Stomach smooth muscle (tissue), 2 donors: ENCODE measurements around the gene IFI6.
"Not testable (repeated sequence)": the region's sequence is repeated elsewhere in the genome, so short reads cannot be mapped to it uniquely, and the experiment has no call there.

Source experiments
- H3K27ac ChIP-seq: one replicate; pipeline ENCODE4 v1.7.0; 2013; ENCODE audit warnings: mild to moderate bottlenecking, low read length, inconsistent platforms
- H3K27me3 ChIP-seq, 2 donors: one replicate each; pipeline ENCODE4 v1.7.0; 2013; ENCODE audit warnings: low read length in 2 of 2; ENCODE audit not compliant: insufficient read depth in 2 of 2, control insufficient read depth in 1 of 2
- H3K36me3 ChIP-seq, 2 donors: one replicate each; pipeline ENCODE4 v1.7.0; 2013; ENCODE audit warnings: low read length in 2 of 2; ENCODE audit not compliant: control insufficient read depth in 2 of 2, insufficient read depth in 2 of 2
- H3K4me1 ChIP-seq: one replicate; pipeline ENCODE4 v1.7.0; 2013; ENCODE audit warnings: low read length; ENCODE audit not compliant: control insufficient read depth, insufficient read depth
- H3K4me3 ChIP-seq, 2 donors: one replicate each; pipeline ENCODE4 v1.7.0; 2013; ENCODE audit warnings: low read length in 2 of 2
- H3K9ac ChIP-seq, 2 donors: one replicate each; pipeline ENCODE4 v1.7.0; 2013; ENCODE audit warnings: low read length in 2 of 2, mild to moderate bottlenecking in 1 of 2
- H3K9me3 ChIP-seq, 2 donors: one replicate each; pipeline ENCODE4 v1.7.0; 2013; ENCODE audit warnings: low read length in 2 of 2; ENCODE audit not compliant: control insufficient read depth in 2 of 2
- donor health status: healthy.
- donor health status: Pancreatic carcinoma.

The IFI6 gene

DNA sequence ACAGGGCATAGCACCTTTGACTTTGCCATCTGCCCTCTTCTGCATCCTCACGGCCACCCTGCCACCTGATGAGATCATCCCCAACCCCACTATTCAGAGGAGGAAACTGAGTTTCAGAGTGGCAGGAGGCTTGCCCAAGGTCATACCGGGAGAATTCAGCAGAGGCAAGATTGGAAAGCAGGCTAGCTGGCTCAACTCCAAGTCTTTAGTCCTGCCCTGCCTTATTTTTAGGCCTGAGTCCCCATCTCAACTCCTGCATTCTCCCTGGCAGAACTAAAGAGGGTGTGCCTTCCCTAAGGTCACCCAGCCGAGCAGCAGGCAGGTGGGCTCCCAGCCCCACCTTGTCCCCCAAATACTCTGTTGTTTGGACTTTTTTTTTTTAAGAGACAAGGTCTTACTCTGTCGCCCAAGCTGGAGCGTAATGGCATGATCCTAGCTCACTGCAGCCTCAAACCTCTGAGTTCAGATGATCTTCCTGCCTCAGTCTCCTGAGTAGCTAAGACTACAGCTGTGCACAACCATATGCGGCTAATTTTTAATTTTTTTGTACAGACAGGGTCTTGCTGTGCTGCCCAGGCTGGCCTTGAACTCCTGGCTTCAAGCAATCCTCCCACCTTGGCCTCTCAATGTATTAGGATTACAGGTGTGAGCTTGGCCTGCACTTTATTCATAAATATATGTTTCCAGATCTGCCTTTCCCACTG lies 23.2 kb downstream of the IFI6 start:
- Histone ChIP-seq H3K9ac (no peak overlapping the region), H3K27me3 (no peaks in the 10 kb centered on the region), H3K36me3 (no peaks in the 10 kb centered on the region), H3K4me1 (peaks cover 18% of the 10 kb centered on the region), H3K4me3 (no peak overlapping the region), H3K9me3 (no peaks in the 10 kb centered on the region), H3K27ac (no peak overlapping the region)

DNA sequence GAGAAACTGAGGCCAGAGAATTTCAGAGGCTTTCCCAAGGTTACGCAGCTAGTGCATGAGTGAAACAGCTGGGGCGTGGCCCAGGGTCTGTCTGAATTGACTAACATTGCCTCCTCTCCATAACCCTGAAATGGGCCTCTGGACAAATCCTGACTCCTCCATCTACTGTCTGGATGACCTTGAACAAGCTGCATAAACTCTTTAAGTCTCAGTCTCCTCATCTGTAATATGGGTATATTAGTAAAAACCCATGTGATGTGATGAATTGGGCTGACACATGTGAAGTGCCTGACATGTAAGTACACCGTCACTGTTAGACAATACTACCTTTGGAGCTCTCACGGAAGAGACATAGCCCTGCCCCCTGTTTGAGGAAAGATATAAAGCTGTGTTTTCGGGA lies 24.7 kb downstream of the IFI6 start:
- H3K9ac ChIP-seq = no peak overlapping the region
- H3K27ac ChIP-seq = no peak overlapping the region
- H3K9me3 ChIP-seq = no peaks in the 10 kb centered on the region
- H3K36me3 ChIP-seq = no peaks in the 10 kb centered on the region
- no peak overlapping the region for H3K4me3 ChIP-seq
- H3K27me3 ChIP-seq = no peaks in the 10 kb centered on the region
- H3K4me1 ChIP-seq = peaks cover 21% of the 10 kb centered on the region

DNA sequence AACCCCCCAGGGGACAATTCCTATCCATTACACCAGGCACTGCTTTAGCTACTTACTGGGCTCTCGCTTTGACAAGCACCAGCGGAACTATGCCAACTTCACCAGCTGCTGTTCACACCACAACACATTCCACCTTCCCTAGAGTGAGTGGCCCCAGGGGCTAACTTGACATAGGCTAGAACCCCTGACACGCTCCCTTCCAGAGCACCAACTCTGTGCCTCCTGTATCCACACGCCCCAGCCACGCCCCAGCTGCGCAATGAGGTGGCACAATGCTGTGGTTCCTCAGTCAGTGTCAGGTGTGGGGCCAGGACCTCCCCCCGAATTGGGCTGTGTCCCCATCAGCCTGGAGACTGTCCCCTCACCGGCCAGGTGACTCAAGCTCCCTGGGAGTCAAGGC lies 25.3 kb downstream of the IFI6 start:
- H3K27me3 ChIP-seq = no peaks in the 10 kb centered on the region

DNA sequence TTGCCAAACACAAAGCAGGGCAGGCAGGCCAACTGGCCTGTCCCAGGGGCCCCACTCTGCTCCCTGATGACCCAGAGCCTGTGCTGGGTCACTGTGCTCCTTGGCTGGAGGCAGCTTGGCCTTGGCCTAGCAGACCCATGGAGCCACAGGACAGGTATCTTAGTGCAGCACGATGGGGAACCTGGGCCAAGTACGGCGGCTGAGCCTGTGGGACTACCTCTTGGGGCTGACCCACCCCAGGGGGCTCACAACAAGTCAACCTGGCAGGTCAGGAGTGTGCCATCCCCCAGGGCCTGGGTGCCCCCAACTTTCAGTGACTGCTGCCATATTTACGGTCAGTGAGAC lies 26.9 kb downstream of the IFI6 start:
- Histone ChIP-seq H3K4me1 (peaks cover 13% of the 10 kb centered on the region), H3K36me3 (no peaks in the 10 kb centered on the region), H3K27me3 (no peaks in the 10 kb centered on the region), H3K4me3 (no peak overlapping the region), H3K9me3 (no peaks in the 10 kb centered on the region), H3K9ac (no peak overlapping the region), H3K27ac (no peak overlapping the region)

More for the DNA sequence above, 25.3 kb downstream of the IFI6 start:
- Histone ChIP-seq H3K36me3 (no peaks in the 10 kb centered on the region), H3K4me1 (peaks cover 21% of the 10 kb centered on the region), H3K9me3 (no peaks in the 10 kb centered on the region), H3K27ac (no peak overlapping the region), H3K9ac (no peak overlapping the region), H3K4me3 (no peak overlapping the region)

DNA sequence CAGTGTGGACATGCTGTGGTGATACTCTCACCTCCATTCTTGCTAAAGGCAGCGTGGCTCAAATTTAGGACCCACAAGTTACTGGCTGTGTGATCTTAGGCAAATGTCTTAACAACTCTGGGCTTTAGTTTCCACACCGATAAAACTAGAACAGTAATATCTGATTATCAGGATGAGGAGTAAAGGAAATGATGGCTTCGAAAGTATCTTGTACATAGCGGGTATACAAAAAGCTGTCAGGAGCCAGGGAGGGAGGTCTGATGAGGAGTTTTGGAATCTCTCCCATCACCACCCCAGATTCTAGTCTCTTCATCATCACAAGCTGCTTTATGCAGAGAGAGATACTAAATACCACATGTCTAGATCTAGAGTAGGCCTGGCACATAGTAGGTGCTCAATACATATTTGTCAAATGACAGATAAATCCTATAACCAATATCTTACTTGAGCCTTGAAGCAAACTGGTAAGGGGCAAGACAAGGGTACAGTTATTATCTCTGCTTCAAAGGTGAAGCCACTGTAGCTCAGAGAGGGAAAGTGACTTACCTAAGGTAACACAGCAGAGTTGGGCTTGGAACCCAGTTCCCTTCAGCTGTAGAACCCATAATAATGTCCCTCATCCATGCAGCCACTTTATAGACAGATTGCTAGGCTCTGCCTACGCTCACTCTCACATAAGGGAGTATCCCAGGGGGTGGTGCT lies 27.5 kb downstream of the IFI6 start:
- Histone ChIP-seq H3K4me3 (no peak overlapping the region), H3K27me3 (no peaks in the 10 kb centered on the region)

DNA sequence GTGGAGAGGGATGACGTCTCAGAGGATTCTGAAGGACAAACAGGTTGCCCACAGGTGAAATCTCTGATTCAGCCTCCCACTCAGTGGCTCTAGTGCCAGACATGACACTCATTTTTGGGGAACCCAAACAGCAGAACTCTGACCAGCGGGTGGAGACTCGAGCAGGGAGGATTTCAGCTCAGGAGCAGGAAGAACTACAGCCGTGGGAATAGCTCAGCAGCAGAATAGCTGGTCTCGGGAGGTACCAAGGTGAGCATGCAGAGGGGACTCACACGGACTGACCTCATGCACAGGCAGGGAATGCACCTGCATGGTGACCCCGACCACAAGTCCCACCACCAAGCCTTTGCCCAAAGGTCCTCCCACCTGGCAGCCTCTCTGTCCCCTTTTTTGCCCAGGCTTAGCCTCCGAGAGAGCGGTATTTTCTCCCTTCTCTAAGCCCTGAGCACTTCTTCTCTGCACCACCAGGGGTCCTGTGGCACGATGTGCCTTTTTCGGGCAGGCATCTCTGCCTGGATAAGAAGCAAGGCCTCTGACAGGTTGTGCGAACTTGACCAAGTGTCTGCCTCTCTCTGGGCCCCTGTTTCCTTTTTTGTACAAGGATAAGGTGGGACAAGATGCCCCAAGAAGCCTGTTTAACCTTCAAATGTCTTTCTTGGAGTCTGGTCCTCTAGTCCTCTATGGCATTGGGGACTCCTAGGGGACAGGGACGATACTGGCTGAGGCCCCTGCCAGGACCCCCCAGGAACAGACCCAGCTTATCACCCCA lies 28.2 kb downstream of the IFI6 start:
- Histone ChIP-seq H3K9ac (peak overlapping the region in 1 of 2 donors; percentile 15), H3K9me3 (no peaks in the 10 kb centered on the region)

More for the DNA sequence above, 27.5 kb downstream of the IFI6 start:
- no peaks in the 10 kb centered on the region for H3K36me3 ChIP-seq
- peak overlapping the region in 1 of 2 donors; percentile 15 for H3K9ac ChIP-seq
- no peak overlapping the region for H3K27ac ChIP-seq
- peaks cover 13% of the 10 kb centered on the region for H3K4me1 ChIP-seq
- H3K9me3 ChIP-seq = no peaks in the 10 kb centered on the region

DNA sequence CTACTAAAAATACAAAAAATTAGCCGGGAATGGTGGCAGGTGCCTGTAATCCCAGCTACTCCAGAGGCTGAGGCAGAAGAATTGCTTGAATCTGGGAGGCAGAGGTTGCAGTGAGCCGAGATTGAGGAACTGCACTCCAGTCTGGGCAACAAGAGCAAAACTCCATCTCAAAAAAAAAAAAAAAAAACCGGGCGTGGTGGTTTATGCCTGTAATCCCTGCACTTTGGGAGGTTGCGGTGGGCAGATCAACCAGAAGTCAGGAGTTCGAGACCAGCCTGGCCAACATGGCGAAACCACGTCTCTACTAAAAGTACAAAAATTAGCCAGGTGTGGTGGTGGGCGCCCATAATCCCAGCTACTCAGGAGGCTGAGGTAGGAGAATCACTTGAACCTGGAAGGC lies 31.5 kb downstream of the IFI6 start:
- not testable (repeated sequence) for H3K36me3 ChIP-seq, H3K4me3 ChIP-seq, H3K9ac ChIP-seq, H3K27me3 ChIP-seq, H3K9me3 ChIP-seq, H3K27ac ChIP-seq, H3K4me1 ChIP-seq

More for the DNA sequence above, 28.2 kb downstream of the IFI6 start:
- Histone ChIP-seq H3K27me3 (no peaks in the 10 kb centered on the region), H3K4me3 (no peak overlapping the region), H3K36me3 (no peaks in the 10 kb centered on the region), H3K27ac (no peak overlapping the region), H3K4me1 (peaks cover 11% of the 10 kb centered on the region)

DNA sequence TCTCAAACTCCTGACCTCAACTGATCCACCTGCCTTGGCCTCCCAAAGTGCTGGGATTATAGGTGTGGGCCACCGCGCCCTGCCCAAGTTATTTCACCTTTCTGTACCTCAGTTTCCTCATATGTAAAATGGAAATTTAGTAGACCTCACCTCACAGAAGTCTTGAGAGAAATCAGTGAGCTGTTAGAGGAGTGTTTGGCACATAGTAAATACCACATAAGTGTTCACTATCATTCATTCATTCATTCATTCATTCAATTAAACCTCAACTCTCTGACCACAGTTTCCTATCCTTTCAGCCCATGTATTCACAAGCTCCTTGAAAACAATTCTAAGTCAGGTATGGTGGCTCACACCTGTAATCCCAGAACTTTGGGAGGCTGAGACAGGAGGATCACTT lies 33.2 kb downstream of the IFI6 start:
- Histone ChIP-seq H3K4me1 (peaks cover 8% of the 10 kb centered on the region), H3K9ac (no peak overlapping the region), H3K36me3 (no peaks in the 10 kb centered on the region), H3K27ac (no peak overlapping the region), H3K4me3 (no peak overlapping the region), H3K27me3 (peaks cover 2 to 12% of the 10 kb centered on the region in 2 donors), H3K9me3 (no peaks in the 10 kb centered on the region)

DNA sequence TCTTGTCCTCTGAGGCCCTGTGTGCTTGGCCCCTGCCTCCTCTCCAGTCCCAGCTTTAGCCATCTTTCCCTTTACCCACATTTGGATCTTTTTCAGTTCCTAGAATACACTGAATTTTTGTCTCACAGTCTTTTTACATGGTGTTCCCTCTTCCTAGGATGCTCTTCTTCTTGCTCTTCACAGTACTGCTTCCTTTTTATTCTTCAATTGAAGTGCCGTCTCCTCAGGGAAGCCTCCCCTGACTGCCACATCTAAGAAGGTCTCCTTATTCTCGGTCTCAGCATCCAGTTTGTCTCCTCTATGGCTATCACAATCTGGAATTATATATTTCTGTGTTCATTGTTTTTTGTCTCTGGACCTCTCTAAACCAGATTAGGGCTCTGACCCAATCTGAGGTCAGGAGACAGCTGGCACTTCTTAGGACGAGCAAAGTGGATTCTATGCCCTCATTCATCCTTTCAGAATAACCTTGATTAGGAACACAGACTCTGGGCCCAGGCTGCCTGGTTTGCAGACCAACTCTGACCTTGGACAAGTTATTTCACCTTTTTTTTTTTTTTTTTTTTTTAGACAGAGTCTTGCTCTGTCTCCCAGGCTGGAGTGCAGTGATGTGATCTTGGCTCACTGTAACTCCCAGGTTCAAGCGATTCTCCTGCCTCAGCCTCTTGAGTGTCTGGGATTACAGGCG lies 33.8 kb downstream of the IFI6 start:
- Histone ChIP-seq H3K36me3 (no peaks in the 10 kb centered on the region), H3K27me3 (peaks cover 8 to 18% of the 10 kb centered on the region in 2 donors), H3K27ac (no peak overlapping the region), H3K4me1 (peaks cover 11% of the 10 kb centered on the region), H3K9me3 (no peaks in the 10 kb centered on the region), H3K9ac (no peak overlapping the region), H3K4me3 (no peak overlapping the region)

DNA sequence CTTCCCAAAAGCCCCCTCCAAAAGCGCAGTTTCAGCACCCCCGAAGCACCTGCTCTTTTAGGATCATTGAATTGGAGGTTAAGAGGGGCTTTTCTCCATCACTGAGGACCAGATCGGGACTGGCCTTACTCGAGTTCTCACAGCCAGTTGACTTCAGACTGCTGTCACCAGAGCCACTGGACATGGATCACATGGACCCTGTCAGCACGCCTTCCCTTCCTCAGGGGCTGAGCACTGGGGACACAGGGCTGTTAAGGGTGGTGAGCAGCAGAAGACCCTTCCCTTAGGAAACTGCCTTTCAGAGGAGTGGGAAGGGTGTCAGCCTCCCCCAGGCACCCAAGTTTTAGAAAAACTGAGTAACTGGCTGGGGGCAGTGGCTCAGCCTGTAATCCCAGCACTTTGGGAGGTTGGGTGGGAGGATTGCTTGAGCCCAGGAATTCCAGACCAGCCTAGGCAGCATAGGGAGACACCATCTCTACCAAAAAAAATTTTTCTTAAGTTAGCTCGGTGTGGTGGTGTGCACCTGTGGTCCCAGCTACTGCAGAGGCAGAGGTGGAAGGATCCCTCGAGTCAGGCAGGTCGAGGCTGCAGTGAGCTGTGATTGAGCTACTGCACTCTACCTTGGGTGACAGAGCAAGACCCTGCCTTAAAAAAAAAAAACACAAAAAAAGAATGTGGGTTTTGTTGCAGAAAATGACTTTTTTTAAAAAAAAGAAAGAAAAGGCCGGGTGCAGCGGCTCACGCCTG lies 36.4 kb downstream of the IFI6 start:
- Histone ChIP-seq H3K9me3 (no peaks in the 10 kb centered on the region), H3K36me3 (no peaks in the 10 kb centered on the region), H3K9ac (no peak overlapping the region), H3K27me3 (peaks cover 16 to 20% of the 10 kb centered on the region in 2 donors), H3K27ac (no peak overlapping the region), H3K4me3 (peak overlapping the region in 1 of 2 donors; percentile 15), H3K4me1 (peaks cover 11% of the 10 kb centered on the region)
